ENCODE results near the gene TMEM178B. TPM values are rescaled to one million over a fixed set of nuclear protein-coding genes. Genes with fewer than 3 reads are reported as not detected.

The TMEM178B gene
- total and polyA plus RNA-seq, 10 of the 15 experiments (the other 5 are each of a cell fraction or from before 2014, with no cell fraction given), result 0.01 to 1.1 (median 0.04) TPM; not detected in 2

DNA sequence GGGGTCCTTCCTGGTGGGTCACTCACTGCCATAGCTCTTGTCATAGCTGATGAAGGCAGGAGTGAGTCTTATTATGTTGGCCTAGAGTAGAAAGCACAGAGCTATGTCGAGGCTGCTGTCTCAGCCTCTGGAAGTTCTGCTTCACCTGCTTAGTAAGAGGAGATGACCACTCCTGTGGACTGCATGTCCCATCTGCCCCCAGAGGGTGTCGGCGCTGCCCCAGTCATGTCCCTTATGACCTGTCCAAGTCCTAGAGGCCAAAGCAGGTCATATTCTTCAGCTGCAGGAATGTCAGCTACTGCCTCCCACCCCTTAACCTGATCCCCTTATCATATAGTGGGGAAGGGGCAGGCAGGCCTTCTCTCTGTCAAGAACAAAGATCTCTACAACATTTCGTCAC is 405.0 kb downstream of the TMEM178B start:
- Histone ChIP-seq H3K4me1 (ENCODE audit: control insufficient read depth, insufficient read depth, low read length) (no peaks in the 10 kb centered on the region), H3K36me3 (ENCODE audit: control insufficient read depth in 2 of 2, insufficient read depth in 2 of 2, low read length in 1 of 2) (no peaks in the 10 kb centered on the region), H3K4me2 (ENCODE audit: control insufficient read depth, insufficient read depth) (no peak overlapping the region), H3K4me3 (no peak overlapping the region), H3K9ac (ENCODE audit: control insufficient read depth, insufficient read depth, low read length) (no peak overlapping the region), H4K20me1 (ENCODE audit: control insufficient read depth, insufficient read depth) (no peaks in the 10 kb centered on the region), H3K79me2 (ENCODE audit: control insufficient read depth, insufficient read depth, low read length) (no peaks in the 10 kb centered on the region), H2AFZ (ENCODE audit: control insufficient read depth, low read depth, low read length) (no peak overlapping the region), H3K27me3 (replicated peaks in 1 of 2; ENCODE audit: control insufficient read depth in 2 of 2, insufficient read depth in 2 of 2, low read length in 1 of 2) (peaks cover 0 to 3% of the 10 kb centered on the region in 2 experiments; a peak in 3 of 4 replicates), H3K27ac (ENCODE audit: control insufficient read depth, insufficient read depth) (no peak overlapping the region), H3K9me3 (replicated peaks; ENCODE audit: control insufficient read depth, insufficient read depth, low read length) (no peaks in the 10 kb centered on the region)
- intact Hi-C loops (cut with micrococcal nuclease; ENCODE audit: unreplicated experiment) (no loop called here), in situ Hi-C loops (cut with MboI) (no loop called here)
- SMC1A ChIA-PET (ENCODE audit: uncharacterized antibody, unreplicated experiment), result no interaction called here
- WGBS (ENCODE audit: insufficient coverage, insufficient replicate concordance, low lambda C conversion rate, missing lambda C conversion rate), result 25% methylated on average over 4 of the region's 4 CpGs
- POLR2A ChIA-PET, result no interaction called here
- TF ChIP-seq ESRRA (IDR thresholded peaks at IDR 0.05; ENCODE audit: low read length), result no peak
- TF ChIP-seq ZNF384 (IDR thresholded peaks at IDR 0.05; ENCODE audit: borderline replicate concordance, low read depth, low read length), result no peak
- TF ChIP-seq ZNF207 (IDR thresholded peaks at IDR 0.05; ENCODE audit: borderline replicate concordance), result no peak
- no peak for TF ChIP-seq CBX3 (IDR thresholded peaks at IDR 0.05; ENCODE audit: borderline replicate concordance, low read depth)
- no peak for TF ChIP-seq SREBF2 (IDR thresholded peaks at IDR 0.05; ENCODE audit: low read length)
- no peak for TF ChIP-seq KDM1A (IDR thresholded peaks at IDR 0.05; ENCODE audit: borderline replicate concordance)
- TF ChIP-seq, protein P1, sequence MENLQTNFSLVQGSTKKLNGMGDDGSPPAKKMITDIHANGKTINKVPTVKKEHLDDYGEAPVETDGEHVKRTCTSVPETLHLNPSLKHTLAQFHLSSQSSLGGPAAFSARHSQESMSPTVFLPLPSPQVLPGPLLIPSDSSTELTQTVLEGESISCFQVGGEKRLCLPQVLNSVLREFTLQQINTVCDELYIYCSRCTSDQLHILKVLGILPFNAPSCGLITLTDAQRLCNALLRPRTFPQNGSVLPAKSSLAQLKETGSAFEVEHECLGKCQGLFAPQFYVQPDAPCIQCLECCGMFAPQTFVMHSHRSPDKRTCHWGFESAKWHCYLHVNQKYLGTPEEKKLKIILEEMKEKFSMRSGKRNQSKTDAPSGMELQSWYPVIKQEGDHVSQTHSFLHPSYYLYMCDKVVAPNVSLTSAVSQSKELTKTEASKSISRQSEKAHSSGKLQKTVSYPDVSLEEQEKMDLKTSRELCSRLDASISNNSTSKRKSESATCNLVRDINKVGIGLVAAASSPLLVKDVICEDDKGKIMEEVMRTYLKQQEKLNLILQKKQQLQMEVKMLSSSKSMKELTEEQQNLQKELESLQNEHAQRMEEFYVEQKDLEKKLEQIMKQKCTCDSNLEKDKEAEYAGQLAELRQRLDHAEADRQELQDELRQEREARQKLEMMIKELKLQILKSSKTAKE (IDR thresholded peaks at IDR 0.05; ENCODE audit: low read depth, poor library complexity, severe bottlenecking), result no peak
- TF ChIP-seq, protein P2, sequence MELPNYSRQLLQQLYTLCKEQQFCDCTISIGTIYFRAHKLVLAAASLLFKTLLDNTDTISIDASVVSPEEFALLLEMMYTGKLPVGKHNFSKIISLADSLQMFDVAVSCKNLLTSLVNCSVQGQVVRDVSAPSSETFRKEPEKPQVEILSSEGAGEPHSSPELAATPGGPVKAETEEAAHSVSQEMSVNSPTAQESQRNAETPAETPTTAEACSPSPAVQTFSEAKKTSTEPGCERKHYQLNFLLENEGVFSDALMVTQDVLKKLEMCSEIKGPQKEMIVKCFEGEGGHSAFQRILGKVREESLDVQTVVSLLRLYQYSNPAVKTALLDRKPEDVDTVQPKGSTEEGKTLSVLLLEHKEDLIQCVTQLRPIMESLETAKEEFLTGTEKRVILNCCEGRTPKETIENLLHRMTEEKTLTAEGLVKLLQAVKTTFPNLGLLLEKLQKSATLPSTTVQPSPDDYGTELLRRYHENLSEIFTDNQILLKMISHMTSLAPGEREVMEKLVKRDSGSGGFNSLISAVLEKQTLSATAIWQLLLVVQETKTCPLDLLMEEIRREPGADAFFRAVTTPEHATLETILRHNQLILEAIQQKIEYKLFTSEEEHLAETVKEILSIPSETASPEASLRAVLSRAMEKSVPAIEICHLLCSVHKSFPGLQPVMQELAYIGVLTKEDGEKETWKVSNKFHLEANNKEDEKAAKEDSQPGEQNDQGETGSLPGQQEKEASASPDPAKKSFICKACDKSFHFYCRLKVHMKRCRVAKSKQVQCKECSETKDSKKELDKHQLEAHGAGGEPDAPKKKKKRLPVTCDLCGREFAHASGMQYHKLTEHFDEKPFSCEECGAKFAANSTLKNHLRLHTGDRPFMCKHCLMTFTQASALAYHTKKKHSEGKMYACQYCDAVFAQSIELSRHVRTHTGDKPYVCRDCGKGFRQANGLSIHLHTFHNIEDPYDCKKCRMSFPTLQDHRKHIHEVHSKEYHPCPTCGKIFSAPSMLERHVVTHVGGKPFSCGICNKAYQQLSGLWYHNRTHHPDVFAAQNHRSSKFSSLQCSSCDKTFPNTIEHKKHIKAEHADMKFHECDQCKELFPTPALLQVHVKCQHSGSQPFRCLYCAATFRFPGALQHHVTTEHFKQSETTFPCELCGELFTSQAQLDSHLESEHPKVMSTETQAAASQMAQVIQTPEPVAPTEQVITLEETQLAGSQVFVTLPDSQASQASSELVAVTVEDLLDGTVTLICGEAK (IDR thresholded peaks at IDR 0.05; ENCODE audit: borderline replicate concordance), result no peak
- TF ChIP-seq SP1 (IDR thresholded peaks at IDR 0.05; ENCODE audit: low read depth, low read length), result no peak
- no peak for TF ChIP-seq HCFC1 (IDR thresholded peaks at IDR 0.05; ENCODE audit: low read length)
- no peak for TF ChIP-seq HDAC6 (IDR thresholded peaks at IDR 0.05; ENCODE audit: unreplicated experiment)
- TF ChIP-seq RFX5 (IDR thresholded peaks at IDR 0.05; ENCODE audit: low read depth, low read length), result no peak
- TF ChIP-seq ZZZ3 (IDR thresholded peaks at IDR 0.05; ENCODE audit: control insufficient read depth, insufficient read length, low read depth), result no peak
- no peak for TF ChIP-seq PAX8 (IDR thresholded peaks at IDR 0.05)
- TF ChIP-seq CHD4 (IDR thresholded peaks at IDR 0.05), result no peak
- RAD21 ChIA-PET (ENCODE audit: unreplicated experiment), result no interaction called here
- BruUV-seq (replicated peaks), result no TSS peak
- ATAC-seq (no peak), FAIRE-seq (no peak), DNase-seq (ENCODE audit: low read depth, low spot score) (no peak)
- CTCF ChIA-PET, result interaction anchor here (1.2 kb wide), 1 partner anchor 9 kb away, joined by 3 read pairs; no protein-coding TSS in a partner anchor

Measured in GM12878 (cell line).